HL-60 (cell line): ENCODE measurements around the gene TENM3.

Source experiments
- DNase-seq, 2 experiments: peaks; one replicate each; pipeline ENCODE4 v3.0.0-alpha.2; 2010 to 2020; ENCODE audit warnings: low read depth in 1 of 2, low spot score in 1 of 2
- H3K27ac ChIP-seq: fragments of 250-450 bp; sonication (Bioruptor Pico); replicated peaks from 2 replicates; pipeline ENCODE4 v1.5.1; 2020; ENCODE audit warnings: mild to moderate bottlenecking, moderate library complexity
- H3K27me3 ChIP-seq: fragments of 250-450 bp; sonication (Bioruptor Pico); 2 replicates; pipeline ENCODE4 v1.5.1; 2021; ENCODE audit warnings: mild to moderate bottlenecking, moderate library complexity; ENCODE audit not compliant: insufficient read depth, poor library complexity, severe bottlenecking
- H3K4me3 ChIP-seq: replicated peaks from 2 replicates; pipeline ENCODE4 v1.5.1; 2011; ENCODE audit warnings: mild to moderate bottlenecking, control low read depth, low read length; ENCODE audit not compliant: insufficient read depth
- CTCF ChIP-seq: IDR thresholded peaks from one replicate; pipeline ENCODE4 v1.5.1; 2011; ENCODE audit warnings: low read length, control low read depth, inconsistent platforms; ENCODE audit not compliant: insufficient read depth
- GABPA ChIP-seq: IDR thresholded peaks from 2 replicates; pipeline ENCODE4 v1.6.1; 2012; ENCODE audit warnings: low read depth
- POLR2AphosphoS5 ChIP-seq: IDR thresholded peaks from 2 replicates; pipeline ENCODE4 v1.6.1; 2012; ENCODE audit warnings: low read depth
- REST ChIP-seq: IDR thresholded peaks from 2 replicates; pipeline ENCODE4 v1.6.1; 2012; ENCODE audit warnings: low read depth; ENCODE audit not compliant: insufficient replicate concordance
- SPI1 ChIP-seq: IDR thresholded peaks from 2 replicates; pipeline ENCODE4 v1.6.1; 2012; ENCODE audit warnings: low read depth, mild to moderate bottlenecking, borderline replicate concordance

The TENM3 gene

GRCh38 chr4:182257016-182257415, 13.8 kb downstream of the TENM3 start:
- no peak for TF ChIP-seq POLR2AphosphoS5
- no peak for TF ChIP-seq GABPA
- no peak for TF ChIP-seq SPI1
- TF ChIP-seq REST: no peak
- no peak for TF ChIP-seq CTCF
- H3K27ac ChIP-seq: no peak overlapping the region
- no peak overlapping the region for H3K4me3 ChIP-seq
- no peak for DNase-seq
- H3K27me3 ChIP-seq: no peaks in the 10 kb centered on the region

- no peaks in the 10 kb centered on the region for H3K27me3 ChIP-seq
- TF ChIP-seq SPI1 (no peak), CTCF (no peak), GABPA (no peak), REST (no peak), POLR2AphosphoS5 (no peak)
- DNase-seq: no peak
- H3K4me3 ChIP-seq: no peak overlapping the region
- H3K27ac ChIP-seq: no peak overlapping the region
Observed at GRCh38 chr4:182257503-182257902, 14.3 kb downstream of the TENM3 start.

- DNase-seq: no peak
- no peak for TF ChIP-seq POLR2AphosphoS5
- no peak for TF ChIP-seq REST
- no peak for TF ChIP-seq CTCF
- no peak for TF ChIP-seq SPI1
- TF ChIP-seq GABPA: no peak
- Histone ChIP-seq H3K4me3 (no peak overlapping the region), H3K27me3 (no peaks in the 10 kb centered on the region), H3K27ac (no peak overlapping the region)
Observed at GRCh38 chr4:182258441-182259000, 15.3 kb downstream of the TENM3 start.
